Measurements from ENCODE around the gene NCK2.

Gene NCK2

GRCh38 chr2:105911425-105911824, 166.7 kb downstream of the NCK2 start:
- Mint-ChIP-seq H3K4me3 (no peak overlapping the region), H3K4me1 (ENCODE audit: low read depth) (peaks cover 10% of the 10 kb centered on the region), H3K36me3 (ENCODE audit: low read depth) (no peaks in the 10 kb centered on the region), H3K27ac (no peak overlapping the region), H3K9me3 (peaks cover 27% of the 10 kb centered on the region), H3K27me3 (no peaks in the 10 kb centered on the region)
- intact Hi-C loops (cut with micrococcal nuclease): no loop called here

- no peak overlapping the region for H3K4me3 Mint-ChIP-seq
- no peaks in the 10 kb centered on the region for H3K36me3 Mint-ChIP-seq (ENCODE audit: low read depth)
- H3K4me1 Mint-ChIP-seq (ENCODE audit: low read depth): peaks cover 12% of the 10 kb centered on the region
- H3K27me3 Mint-ChIP-seq: no peaks in the 10 kb centered on the region
- intact Hi-C loops (cut with micrococcal nuclease): no loop called here
- no peak overlapping the region for H3K27ac Mint-ChIP-seq
- peaks cover 27% of the 10 kb centered on the region for H3K9me3 Mint-ChIP-seq
These were observed 167.4 kb downstream of the NCK2 start for GRCh38 chr2:105912081-105912480.

- Mint-ChIP-seq H3K4me1 (ENCODE audit: low read depth) (peaks cover 16% of the 10 kb centered on the region), H3K36me3 (ENCODE audit: low read depth) (no peaks in the 10 kb centered on the region), H3K27ac (no peak overlapping the region), H3K4me3 (no peak overlapping the region), H3K9me3 (peaks cover 27% of the 10 kb centered on the region), H3K27me3 (no peaks in the 10 kb centered on the region)
- intact Hi-C loops (cut with micrococcal nuclease): no loop called here
These were observed 170.4 kb downstream of the NCK2 start for GRCh38 chr2:105915005-105915558.

- intact Hi-C loops (cut with micrococcal nuclease): no loop called here
These were observed 172.5 kb downstream of the NCK2 start for GRCh38 chr2:105917226-105917625.

GRCh38 chr2:105917688-105918087, 173.0 kb downstream of the NCK2 start:
- H3K4me3 Mint-ChIP-seq: no peak overlapping the region
- no peaks in the 10 kb centered on the region for H3K27me3 Mint-ChIP-seq
- H3K4me1 Mint-ChIP-seq (ENCODE audit: low read depth): peaks cover 16% of the 10 kb centered on the region
- H3K27ac Mint-ChIP-seq: no peak overlapping the region
- H3K9me3 Mint-ChIP-seq: peaks cover 43% of the 10 kb centered on the region
- H3K36me3 Mint-ChIP-seq (ENCODE audit: low read depth): no peaks in the 10 kb centered on the region
- intact Hi-C loops (cut with micrococcal nuclease): no loop called here

More at GRCh38 chr2:105917226-105917625, 172.5 kb downstream of the NCK2 start:
- no peak overlapping the region for H3K4me3 Mint-ChIP-seq
- peaks cover 43% of the 10 kb centered on the region for H3K9me3 Mint-ChIP-seq
- H3K27me3 Mint-ChIP-seq: no peaks in the 10 kb centered on the region
- no peaks in the 10 kb centered on the region for H3K36me3 Mint-ChIP-seq (ENCODE audit: low read depth)
- H3K4me1 Mint-ChIP-seq (ENCODE audit: low read depth): peaks cover 16% of the 10 kb centered on the region
- H3K27ac Mint-ChIP-seq: no peak overlapping the region

GRCh38 chr2:105919191-105919811, 174.6 kb downstream of the NCK2 start:
- no peak overlapping the region for H3K4me3 Mint-ChIP-seq
- no peaks in the 10 kb centered on the region for H3K27me3 Mint-ChIP-seq
- H3K4me1 Mint-ChIP-seq (ENCODE audit: low read depth): peaks cover 16% of the 10 kb centered on the region

GRCh38 chr2:105919826-105920225, 175.1 kb downstream of the NCK2 start:
- H3K4me1 Mint-ChIP-seq (ENCODE audit: low read depth): peaks cover 16% of the 10 kb centered on the region
- intact Hi-C loops (cut with micrococcal nuclease): no loop called here
- H3K27ac Mint-ChIP-seq: no peak overlapping the region
- no peaks in the 10 kb centered on the region for H3K27me3 Mint-ChIP-seq
- H3K9me3 Mint-ChIP-seq: peaks cover 31% of the 10 kb centered on the region
- no peaks in the 10 kb centered on the region for H3K36me3 Mint-ChIP-seq (ENCODE audit: low read depth)
- no peak overlapping the region for H3K4me3 Mint-ChIP-seq

More at GRCh38 chr2:105919191-105919811, 174.6 kb downstream of the NCK2 start:
- H3K9me3 Mint-ChIP-seq: peaks cover 36% of the 10 kb centered on the region
- intact Hi-C loops (cut with micrococcal nuclease): no loop called here
- H3K36me3 Mint-ChIP-seq (ENCODE audit: low read depth): no peaks in the 10 kb centered on the region
- no peak overlapping the region for H3K27ac Mint-ChIP-seq

- Mint-ChIP-seq H3K27ac (no peak overlapping the region), H3K9me3 (peaks cover 22% of the 10 kb centered on the region), H3K27me3 (no peaks in the 10 kb centered on the region), H3K36me3 (ENCODE audit: low read depth) (no peaks in the 10 kb centered on the region), H3K4me3 (no peak overlapping the region), H3K4me1 (ENCODE audit: low read depth) (no peaks in the 10 kb centered on the region)
- intact Hi-C loops (cut with micrococcal nuclease): no loop called here
These were observed 179.6 kb downstream of the NCK2 start for GRCh38 chr2:105924271-105924670.

GRCh38 chr2:105924932-105925331, 180.2 kb downstream of the NCK2 start:
- intact Hi-C loops (cut with micrococcal nuclease): no loop called here
- Mint-ChIP-seq H3K27ac (no peak overlapping the region), H3K4me1 (ENCODE audit: low read depth) (no peaks in the 10 kb centered on the region), H3K36me3 (ENCODE audit: low read depth) (no peaks in the 10 kb centered on the region), H3K4me3 (no peak overlapping the region), H3K9me3 (peaks cover 22% of the 10 kb centered on the region), H3K27me3 (no peaks in the 10 kb centered on the region)

GRCh38 chr2:105925390-105925789, 180.7 kb downstream of the NCK2 start:
- H3K36me3 Mint-ChIP-seq (ENCODE audit: low read depth): no peaks in the 10 kb centered on the region
- H3K4me1 Mint-ChIP-seq (ENCODE audit: low read depth): no peaks in the 10 kb centered on the region
- no peaks in the 10 kb centered on the region for H3K27me3 Mint-ChIP-seq
- H3K27ac Mint-ChIP-seq: no peak overlapping the region
- H3K4me3 Mint-ChIP-seq: no peak overlapping the region
- intact Hi-C loops (cut with micrococcal nuclease): no loop called here
- H3K9me3 Mint-ChIP-seq: peaks cover 22% of the 10 kb centered on the region

GRCh38 chr2:105926960-105927678, 182.4 kb downstream of the NCK2 start:
- H3K36me3 Mint-ChIP-seq (ENCODE audit: low read depth): no peaks in the 10 kb centered on the region
- H3K27me3 Mint-ChIP-seq: no peaks in the 10 kb centered on the region
- H3K4me3 Mint-ChIP-seq: no peak overlapping the region
- no peak overlapping the region for H3K27ac Mint-ChIP-seq
- H3K4me1 Mint-ChIP-seq (ENCODE audit: low read depth): no peaks in the 10 kb centered on the region
- intact Hi-C loops (cut with micrococcal nuclease): no loop called here
- H3K9me3 Mint-ChIP-seq: peaks cover 6% of the 10 kb centered on the region

GRCh38 chr2:105928086-105928485, 183.4 kb downstream of the NCK2 start:
- no peak overlapping the region for H3K4me3 Mint-ChIP-seq
- H3K4me1 Mint-ChIP-seq (ENCODE audit: low read depth): no peaks in the 10 kb centered on the region
- no peaks in the 10 kb centered on the region for H3K36me3 Mint-ChIP-seq (ENCODE audit: low read depth)
- no peaks in the 10 kb centered on the region for H3K27me3 Mint-ChIP-seq
- no peak overlapping the region for H3K27ac Mint-ChIP-seq
- intact Hi-C loops (cut with micrococcal nuclease): no loop called here
- no peaks in the 10 kb centered on the region for H3K9me3 Mint-ChIP-seq

GRCh38 chr2:105928563-105928962, 183.9 kb downstream of the NCK2 start:
- no peaks in the 10 kb centered on the region for H3K27me3 Mint-ChIP-seq
- H3K27ac Mint-ChIP-seq: no peak overlapping the region
- intact Hi-C loops (cut with micrococcal nuclease): no loop called here
- peaks cover 2% of the 10 kb centered on the region for H3K9me3 Mint-ChIP-seq
- no peak overlapping the region for H3K4me3 Mint-ChIP-seq
- H3K36me3 Mint-ChIP-seq (ENCODE audit: low read depth): no peaks in the 10 kb centered on the region
- H3K4me1 Mint-ChIP-seq (ENCODE audit: low read depth): no peaks in the 10 kb centered on the region

GRCh38 chr2:105929516-105929915, 184.8 kb downstream of the NCK2 start:
- no peak overlapping the region for H3K4me3 Mint-ChIP-seq
- H3K9me3 Mint-ChIP-seq: peaks cover 7% of the 10 kb centered on the region
- H3K36me3 Mint-ChIP-seq (ENCODE audit: low read depth): no peaks in the 10 kb centered on the region
- no peak overlapping the region for H3K27ac Mint-ChIP-seq
- H3K27me3 Mint-ChIP-seq: no peaks in the 10 kb centered on the region
- intact Hi-C loops (cut with micrococcal nuclease): no loop called here
- no peaks in the 10 kb centered on the region for H3K4me1 Mint-ChIP-seq (ENCODE audit: low read depth)
